GM19238 (cell line): ENCODE data around the gene SFXN2.
A peak's percentile ranks its signal among the peaks of the same experiment; 100 is the strongest.
"Not testable (repeated sequence)": the region's sequence is repeated elsewhere in the genome, so short reads cannot be mapped to it uniquely, and the experiment has no call there.

ENCODE experiments used
- DNase-seq: peaks from one replicate; pipeline ENCODE4 v3.0.0; 2011; ENCODE audit warnings: low spot score; ENCODE audit not compliant: insufficient read length

SFXN2 gene

GRCh38 chr10:102720775-102721301, 6.4 kb downstream of the SFXN2 start:
- no peak for DNase-seq

- no peak for DNase-seq
Observed at GRCh38 chr10:102721954-102722353, 7.5 kb downstream of the SFXN2 start.

DNA sequence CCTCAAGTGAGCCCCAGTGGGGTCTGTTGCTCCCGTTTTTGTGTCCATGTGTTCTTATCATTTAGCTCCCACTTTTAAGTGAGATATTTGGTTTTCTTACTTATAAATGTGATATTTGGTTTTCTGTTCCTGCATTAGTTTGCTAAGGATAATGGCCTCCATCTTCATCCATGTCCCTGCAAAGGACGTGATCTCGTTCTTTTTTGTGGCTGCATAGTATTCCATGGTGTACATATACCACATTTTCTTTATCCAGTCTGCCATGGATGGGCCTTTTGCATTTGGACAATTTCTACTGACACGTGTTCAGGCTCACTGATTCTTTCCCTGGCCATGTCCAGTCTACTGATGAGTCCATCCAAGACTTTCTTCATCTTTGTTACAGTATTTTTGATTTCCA, 9.6 kb downstream of the SFXN2 start:
- DNase-seq, result no peak

DNA sequence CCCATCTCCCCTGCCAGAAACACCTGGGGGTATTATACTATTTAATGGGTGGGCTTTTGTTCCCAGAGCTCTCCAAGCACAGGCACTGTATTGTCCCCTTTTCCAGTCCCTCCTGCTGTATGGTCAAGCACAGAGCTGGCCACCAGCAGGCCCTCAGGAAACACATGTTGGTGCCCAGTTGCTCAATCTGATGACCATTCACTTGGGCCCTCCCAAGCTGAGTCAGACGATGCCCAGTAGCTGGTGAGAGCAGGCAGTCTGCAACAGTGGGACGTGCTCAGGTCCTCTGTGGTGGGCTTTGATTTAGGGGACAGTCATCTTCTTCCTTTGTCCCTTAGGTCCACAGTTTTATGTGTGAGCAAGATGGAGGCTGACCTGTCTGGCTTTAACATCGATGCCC, 11.8 kb downstream of the SFXN2 start:
- no peak for DNase-seq

DNA sequence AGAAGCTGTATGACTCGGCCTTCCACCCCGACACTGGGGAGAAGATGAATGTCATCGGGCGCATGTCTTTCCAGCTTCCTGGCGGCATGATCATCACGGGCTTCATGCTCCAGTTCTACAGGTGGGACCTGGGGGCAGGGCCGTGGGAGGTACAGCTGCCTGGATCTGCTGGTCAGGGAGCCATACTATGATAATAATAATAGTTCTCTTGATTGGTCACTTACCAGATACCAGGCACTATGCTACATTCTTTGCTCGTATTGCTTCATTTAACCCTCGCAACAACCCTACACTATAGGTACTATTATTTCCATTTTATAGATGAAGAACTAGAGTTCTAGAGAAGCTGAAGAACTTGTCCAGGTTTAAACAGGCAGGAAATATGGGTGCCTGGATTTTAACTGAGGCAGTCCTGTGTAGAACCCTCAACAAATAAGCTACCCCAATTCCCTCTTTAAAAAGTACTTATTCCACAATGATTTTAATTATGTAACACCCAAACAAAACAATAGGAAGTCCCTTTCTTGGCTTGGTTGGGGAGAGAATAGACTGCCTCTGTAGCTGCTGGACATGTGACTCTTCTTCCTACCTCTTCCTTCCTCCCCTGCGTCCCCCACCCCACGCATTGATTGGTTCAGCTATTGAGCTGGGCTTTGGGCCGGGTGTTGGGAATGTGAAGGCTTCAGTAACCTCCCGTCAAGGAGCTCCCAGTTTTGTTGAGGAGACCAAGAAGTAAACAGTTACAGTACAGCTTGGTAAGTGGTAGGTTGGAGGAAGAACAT, 12.8 kb downstream of the SFXN2 start:
- DNase-seq, result no peak

GRCh38 chr10:102729029-102730026, 14.9 kb downstream of the SFXN2 start:
- peak; percentile 54 for DNase-seq

DNA sequence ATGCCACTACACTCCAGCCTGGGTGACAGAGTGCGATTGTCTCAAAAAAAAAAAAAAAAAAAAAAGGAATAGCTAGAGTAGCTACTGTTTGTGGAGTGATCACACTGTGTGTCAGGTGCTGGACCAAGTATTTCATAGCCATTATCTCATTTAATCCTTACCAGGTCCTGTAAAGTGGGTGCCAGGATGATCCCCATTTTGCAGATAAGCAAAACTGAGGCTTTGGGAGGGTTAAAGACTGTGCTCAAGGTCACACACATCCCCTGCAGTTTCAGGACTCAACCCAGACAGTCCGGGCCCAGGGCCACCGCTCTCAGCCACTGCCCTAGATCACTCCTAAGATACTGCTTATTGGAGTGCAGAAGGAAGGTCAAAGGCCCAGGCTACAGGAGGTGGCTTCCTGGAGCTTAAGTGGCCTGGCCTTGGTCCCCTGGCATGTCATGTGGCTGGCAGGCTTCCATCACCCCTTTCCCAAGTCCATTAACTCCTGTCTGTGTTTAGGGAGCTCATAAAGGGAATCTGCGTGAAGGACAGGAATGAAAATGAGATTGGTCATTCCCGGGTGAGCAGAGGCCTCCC, 16.9 kb downstream of the SFXN2 start:
- no peak for DNase-seq

DNA sequence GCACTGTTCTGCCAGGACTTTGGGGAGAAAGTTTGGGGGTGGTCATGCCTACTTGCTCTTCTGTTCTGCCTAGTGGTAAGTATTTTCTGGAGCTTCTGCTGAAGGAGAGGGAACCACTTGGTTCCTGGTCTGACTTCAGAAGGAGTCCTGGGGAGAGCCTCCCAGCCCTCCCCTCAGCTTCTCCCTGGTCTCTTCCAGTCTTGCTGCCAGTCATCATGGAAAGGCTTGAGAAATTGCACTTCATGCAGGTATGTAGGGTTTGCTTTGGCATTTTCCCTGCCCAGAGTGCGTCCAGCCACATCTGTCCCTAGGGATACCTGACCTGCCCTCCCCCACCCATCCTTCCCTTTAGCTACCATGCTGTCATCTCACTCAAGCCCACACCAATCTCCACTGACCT, 18.2 kb downstream of the SFXN2 start:
- DNase-seq, result no peak

GRCh38 chr10:102735065-102735562, 20.7 kb downstream of the SFXN2 start:
- no peak for DNase-seq

DNA sequence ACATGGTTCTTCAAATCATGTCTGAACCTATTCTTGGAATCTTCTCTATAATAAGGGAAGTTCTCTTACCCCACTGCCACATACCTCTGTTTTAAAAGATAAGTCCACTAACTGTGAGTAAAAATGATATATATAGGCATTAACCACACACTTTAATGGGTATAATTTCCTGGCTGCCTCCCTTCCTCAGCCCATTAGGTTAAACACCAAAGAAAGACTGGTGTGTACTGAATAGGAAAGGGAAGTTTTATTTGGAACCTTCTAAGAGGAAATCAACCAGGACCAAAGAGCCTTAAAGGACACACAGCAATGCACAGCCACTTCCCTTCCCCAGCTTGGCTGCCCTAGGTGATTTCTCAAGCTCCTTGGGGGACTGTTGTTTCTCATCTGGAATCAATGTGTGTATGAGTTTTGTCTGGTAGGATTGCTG, 24.3 kb downstream of the SFXN2 start:
- DNase-seq, result no peak

DNA sequence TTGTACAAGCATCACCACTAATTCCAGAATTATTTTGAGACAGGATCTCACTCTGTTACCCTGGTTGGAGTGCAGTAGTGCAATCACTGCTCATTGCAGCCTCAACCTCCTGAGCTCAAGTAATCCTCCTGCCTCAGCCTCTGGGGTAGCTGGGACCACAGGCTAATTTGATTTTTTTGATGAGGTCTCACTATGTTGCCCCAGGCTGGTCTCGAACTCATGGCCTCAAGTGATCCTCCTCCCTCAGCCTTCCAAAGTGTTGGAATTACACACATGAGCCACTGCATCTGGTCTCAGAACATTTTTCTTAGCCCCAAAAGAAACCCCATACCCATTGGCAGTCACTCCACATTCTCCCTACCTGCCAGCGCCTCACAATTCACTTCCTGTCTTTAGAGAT, 25.8 kb downstream of the SFXN2 start:
- no peak for DNase-seq

DNA sequence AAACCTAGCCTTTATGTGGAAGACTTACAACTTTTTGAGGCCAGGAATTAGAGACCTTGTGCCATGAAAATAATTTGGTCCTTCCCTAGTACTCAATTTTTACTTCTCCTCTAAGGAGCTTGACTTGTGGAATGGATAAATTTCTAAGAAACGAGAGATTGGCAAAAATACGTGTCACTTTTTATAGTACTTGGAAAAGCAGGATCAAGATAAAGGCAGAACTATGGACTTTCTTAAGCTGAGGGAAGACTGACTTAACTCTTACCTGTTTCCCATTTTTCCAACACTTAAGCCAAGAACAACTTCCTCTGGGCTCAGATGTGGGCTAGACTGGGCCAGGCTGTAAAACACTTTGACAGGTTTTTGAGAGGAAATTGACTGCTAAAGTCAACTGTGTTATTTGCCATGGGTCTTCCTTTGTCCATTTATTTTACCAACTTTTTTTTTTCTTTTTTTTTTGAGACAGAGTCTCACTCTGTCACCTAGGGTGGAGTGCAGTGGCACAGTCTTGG, 27.3 kb downstream of the SFXN2 start:
- DNase-seq, result no peak

DNA sequence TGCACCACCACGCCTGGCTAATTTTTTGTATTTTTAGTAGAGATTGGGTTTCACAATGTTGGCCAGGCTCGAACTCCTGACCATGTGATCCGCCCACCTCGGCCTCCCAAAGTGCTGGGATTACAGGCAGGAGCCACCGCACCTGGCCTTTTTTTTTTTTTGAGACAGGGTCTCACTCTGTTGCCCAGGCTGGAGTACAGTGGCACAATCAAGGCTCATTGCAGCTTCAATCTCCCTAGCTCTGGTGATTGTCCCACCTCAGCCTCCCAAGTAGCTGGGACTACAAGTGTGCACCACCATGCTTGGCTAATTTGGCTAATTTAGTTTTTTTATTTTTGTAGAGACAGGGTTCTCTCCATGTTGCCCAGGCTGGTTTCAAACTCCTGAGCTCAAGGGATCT, 27.9 kb downstream of the SFXN2 start:
- DNase-seq, result not testable (repeated sequence)

DNA sequence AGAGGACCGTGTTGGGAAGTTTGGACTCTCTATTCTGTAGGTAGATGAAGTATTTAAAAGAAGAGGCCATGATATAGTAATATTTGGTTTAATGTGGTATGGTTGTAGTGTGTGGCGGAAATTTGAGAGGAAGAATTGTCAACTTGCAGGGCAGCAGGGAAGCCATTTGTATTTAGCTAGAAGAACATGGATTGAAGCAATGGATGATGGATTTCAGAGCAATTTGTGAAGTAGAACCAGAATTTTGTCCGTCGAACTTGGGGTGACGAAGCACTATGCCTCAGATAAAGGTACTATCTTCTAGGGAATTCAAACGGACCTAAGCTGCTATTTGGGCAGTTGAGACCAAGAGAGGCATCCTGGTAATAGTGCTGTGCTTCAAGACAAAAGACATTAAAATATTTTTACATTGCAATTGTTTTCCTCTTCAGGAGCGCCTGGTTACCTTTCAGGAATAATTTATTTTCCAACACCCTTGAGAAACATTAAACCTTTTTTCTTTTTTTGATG, 28.7 kb downstream of the SFXN2 start:
- DNase-seq, result no peak

- DNase-seq, result peak; percentile 92
Observed at GRCh38 chr10:102743588-102744373, 29.3 kb downstream of the SFXN2 start, which contains the start of gene WBP1L. Gene WBP1L, plus strand, starts transcription at chr10:102743948. Its CDS starts 106 bp downstream, at chr10:102744054.

DNA sequence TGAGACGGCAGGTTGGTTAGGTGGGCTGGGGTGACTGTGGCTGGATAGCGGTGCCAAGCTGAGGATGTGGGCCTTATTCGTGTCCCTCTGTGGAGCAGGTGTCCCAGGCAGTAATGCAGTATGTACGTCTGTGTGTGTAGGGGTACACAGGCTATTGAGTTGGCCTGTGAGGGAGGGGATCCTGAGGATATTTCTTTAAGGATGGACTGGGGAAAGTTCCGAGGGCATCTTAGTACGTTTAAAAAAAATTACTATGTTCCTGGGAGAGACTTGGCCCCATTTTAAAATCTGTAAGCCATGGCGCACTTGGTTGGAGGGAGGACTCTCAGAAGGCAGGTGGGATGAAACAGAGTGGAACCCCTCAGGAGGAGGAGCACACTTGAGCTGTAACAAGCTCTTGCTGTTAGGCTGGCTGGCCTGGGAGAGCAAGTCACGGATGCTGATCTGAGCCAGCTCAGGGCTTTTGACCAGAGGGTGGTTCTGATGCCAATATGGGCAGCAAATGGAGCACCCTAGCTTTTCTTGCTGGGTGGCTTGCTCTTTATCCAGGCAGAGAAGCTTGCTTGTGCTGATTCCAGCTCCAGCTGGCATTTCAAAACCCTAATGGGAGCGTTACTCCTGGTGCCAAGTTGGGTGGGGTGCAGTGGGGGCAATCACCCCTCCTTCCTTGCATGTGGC, 30.1 kb downstream of the SFXN2 start:
- no peak for DNase-seq

GRCh38 chr10:102745157-102745556, 30.7 kb downstream of the SFXN2 start:
- DNase-seq, result no peak

DNA sequence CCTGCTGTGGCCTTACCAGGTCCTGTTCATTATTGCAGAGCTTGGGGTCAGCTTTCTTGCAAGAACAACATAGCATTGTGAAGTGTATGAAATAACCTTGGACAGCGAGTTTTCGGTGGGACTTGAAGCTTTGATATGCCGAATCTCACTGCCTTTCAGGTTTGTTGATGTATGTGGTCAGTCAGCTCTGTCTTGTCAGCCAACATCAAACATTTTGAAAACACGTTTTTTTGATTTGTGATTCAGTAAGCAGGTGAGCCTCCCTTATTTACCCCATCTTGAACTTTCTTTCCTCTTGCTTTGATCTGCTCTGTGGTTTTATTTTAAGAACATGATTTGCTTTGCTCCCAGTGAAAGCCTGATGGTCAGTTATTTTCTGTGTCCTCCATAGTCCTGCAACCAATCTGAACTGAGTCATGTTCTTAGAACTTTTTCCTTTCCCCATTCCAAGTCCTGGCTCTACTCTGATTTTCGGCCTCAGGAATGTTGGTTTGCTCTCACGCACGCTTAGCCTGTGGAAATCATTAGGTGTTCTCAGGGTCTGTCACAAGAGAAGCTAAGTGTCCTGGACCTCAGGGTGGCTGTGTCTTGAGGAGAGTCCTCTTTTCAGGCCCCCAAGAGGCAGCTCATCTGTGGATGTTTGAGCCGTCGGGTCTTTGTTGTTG, 38.0 kb downstream of the SFXN2 start:
- no peak for DNase-seq
